Caki2 (cell line): ENCODE measurements around the gene MYOM1. TPM values are rescaled to one million over a fixed set of nuclear protein-coding genes. Genes with fewer than 3 reads are reported as not detected.
"Not testable (repeated sequence)": the region's sequence is repeated elsewhere in the genome, so short reads cannot be mapped to it uniquely, and the experiment has no call there.

Source experiments
- DNase-seq: peaks from one replicate; pipeline ENCODE4 v3.0.0-alpha.2; 2015; ENCODE audit warnings: low read depth
- in situ Hi-C: cut with HindIII; loops from 2 replicates; pipeline ENCODE4 v1.10.0; 2016; ENCODE audit warnings: low sequenced_read_pairs, low pct_unique_long_range_greater_than_20kb, mixed read lengths
- total RNA-seq: library from RNA; depleted of rRNA; stranded (reverse); fragments of >200 nt; shearing (Covaris generic); gene quantifications from 2 replicates; pipeline ENCODE4 v1.2.3, GENCODE V29; 2014; ENCODE audit warnings: low replicate concordance; rRNA removed

The MYOM1 gene
- total RNA-seq, 1 experiment from 2014 or later: 0.17 TPM

GRCh38 chr18:3040173-3040572, 179.6 kb downstream of the MYOM1 start:
- DNase-seq: no peak
- in situ Hi-C loops: no loop called here

- in situ Hi-C loops: no loop called here
- no peak for DNase-seq
Observed at GRCh38 chr18:3037423-3037915, 182.3 kb downstream of the MYOM1 start.

GRCh38 chr18:3036108-3036507, 183.7 kb downstream of the MYOM1 start:
- in situ Hi-C loops: no loop called here

GRCh38 chr18:3035635-3036034, 184.1 kb downstream of the MYOM1 start:
- in situ Hi-C loops: no loop called here
- DNase-seq: no peak

More at GRCh38 chr18:3036108-3036507, 183.7 kb downstream of the MYOM1 start:
- DNase-seq: no peak

GRCh38 chr18:3032721-3033120, 187.0 kb downstream of the MYOM1 start:
- in situ Hi-C loops: no loop called here
- DNase-seq: no peak

- in situ Hi-C loops: no loop called here
- no peak for DNase-seq
Observed at GRCh38 chr18:3029215-3029952, 190.4 kb downstream of the MYOM1 start.

GRCh38 chr18:3028115-3028514, 191.7 kb downstream of the MYOM1 start:
- in situ Hi-C loops, DNase-seq: not testable (repeated sequence)

- no peak for DNase-seq
- in situ Hi-C loops: no loop called here
Observed at GRCh38 chr18:3027370-3027891, 192.3 kb downstream of the MYOM1 start.

GRCh38 chr18:3025544-3025943, 194.2 kb downstream of the MYOM1 start:
- DNase-seq: no peak
- in situ Hi-C loops: no loop called here

- DNase-seq, in situ Hi-C loops: not testable (repeated sequence)
Observed at GRCh38 chr18:3023603-3024002, 196.2 kb downstream of the MYOM1 start.

Other genes with a start within 250 kb of the MYOM1 start
- 30.4 and 31.6 TPM in 2 replicates for gene LPIN2, start 206.8 kb downstream of the MYOM1 start, total RNA-seq
- gene MYL12A, start 27.8 kb upstream of the MYOM1 start, total RNA-seq: 924 and 1,157 TPM in 2 replicates
- 492 and 553 TPM in 2 replicates for gene MYL12B, start 42.2 kb upstream of the MYOM1 start, total RNA-seq
- gene TGIF1, start 230.2 kb upstream of the MYOM1 start, total RNA-seq: 395 and 500 TPM in 2 replicates